Upper lobe of right lung (tissue), 1 donor: ENCODE data around the gene FKBP10. TPM values are rescaled to one million over a fixed set of nuclear protein-coding genes. Genes with fewer than 3 reads are reported as not detected.

Experiments used
- ATAC-seq: fragments of 200-7000 bp; cut with Tn5 transposase; one replicate; pipeline ENCODE4 v1.9.1; 2020; ENCODE audit warnings: mild to moderate bottlenecking, moderate library complexity
- DNase-seq: peaks from one replicate; pipeline ENCODE4 v3.0.0-alpha.2; 2020
- H3K27ac ChIP-seq: fragments of 200-600 bp; one replicate; pipeline ENCODE4 v1.8.0; 2022
- H3K27me3 ChIP-seq: fragments of 200-600 bp; one replicate; pipeline ENCODE4 v1.8.0; 2022; ENCODE audit warnings: mild to moderate bottlenecking
- H3K36me3 ChIP-seq: fragments of 200-600 bp; one replicate; pipeline ENCODE4 v1.8.0; 2022
- H3K4me1 ChIP-seq: fragments of 200-600 bp; one replicate; pipeline ENCODE4 v1.8.0; 2022
- H3K4me3 ChIP-seq: fragments of 200-600 bp; one replicate; pipeline ENCODE4 v1.8.0; 2022; ENCODE audit warnings: mild to moderate bottlenecking
- H3K9me3 ChIP-seq: fragments of 200-600 bp; one replicate; pipeline ENCODE4 v1.8.0; 2022
- CTCF ChIP-seq: fragments of 200-600 bp; IDR thresholded peaks from one replicate; pipeline ENCODE4 v1.8.0; 2022; ENCODE audit warnings: antibody characterized with exemption
- intact Hi-C: fragments of 100-400 bp; cut with DNase I; formaldehyde crosslinking; loops from one replicate; pipeline ENCODE4 v1.11.0; 2022
- total RNA-seq: library from RNA; stranded (reverse); fragmentation: NEBNext Ultra II Directional; extraction: Animal tissue kit (Norgen Biotek cat#: 25700); gene quantifications from one replicate; pipeline ENCODE4 v1.2.1, GENCODE V29; 2021
- donor health status: DM: no; HTN: yes; CAD: no; lungs with severe emphysema.

Gene FKBP10
- total RNA-seq, 1 donor from 2014 or later: 34.5 TPM

- no peak overlapping the region for H3K27ac ChIP-seq
- H3K27me3 ChIP-seq: no peaks in the 10 kb centered on the region
- peaks cover 23% of the 10 kb centered on the region for H3K4me1 ChIP-seq
- intact Hi-C loops: no loop called here
- ATAC-seq (no peak), DNase-seq (no peak)
- no peaks in the 10 kb centered on the region for H3K36me3 ChIP-seq
- H3K4me3 ChIP-seq: no peak overlapping the region
- TF ChIP-seq CTCF: no peak
- H3K9me3 ChIP-seq: no peaks in the 10 kb centered on the region
Measured at GRCh38 chr17:41794540-41794975, 18.2 kb upstream of the FKBP10 start.

GRCh38 chr17:41796121-41796895 is 16.5 kb upstream of the FKBP10 start:
- no peaks in the 10 kb centered on the region for H3K9me3 ChIP-seq
- no peaks in the 10 kb centered on the region for H3K27me3 ChIP-seq
- no peak for DNase-seq
- no peak for ATAC-seq
- H3K27ac ChIP-seq: no peak overlapping the region
- H3K36me3 ChIP-seq: no peaks in the 10 kb centered on the region
- no peak for TF ChIP-seq CTCF
- no peak overlapping the region for H3K4me3 ChIP-seq
- intact Hi-C loops: no loop called here
- peaks cover 31% of the 10 kb centered on the region for H3K4me1 ChIP-seq

GRCh38 chr17:41797377-41797776 is 15.4 kb upstream of the FKBP10 start:
- H3K36me3 ChIP-seq: no peaks in the 10 kb centered on the region
- intact Hi-C loops: no loop called here
- peaks cover 32% of the 10 kb centered on the region for H3K4me1 ChIP-seq
- H3K27ac ChIP-seq: no peak overlapping the region
- no peak for DNase-seq
- TF ChIP-seq CTCF: no peak
- ATAC-seq: no peak
- no peaks in the 10 kb centered on the region for H3K27me3 ChIP-seq
- no peaks in the 10 kb centered on the region for H3K9me3 ChIP-seq
- no peak overlapping the region for H3K4me3 ChIP-seq

- Histone ChIP-seq H3K27ac (no peak overlapping the region), H3K36me3 (no peaks in the 10 kb centered on the region), H3K4me3 (no peak overlapping the region), H3K27me3 (no peaks in the 10 kb centered on the region), H3K9me3 (no peaks in the 10 kb centered on the region), H3K4me1 (peaks cover 12% of the 10 kb centered on the region)
- ATAC-seq (no peak), DNase-seq (no peak)
- intact Hi-C loops: no loop called here
- no peak for TF ChIP-seq CTCF
Measured at GRCh38 chr17:41799366-41799765, 13.4 kb upstream of the FKBP10 start.

GRCh38 chr17:41800601-41801373 is 12.0 kb upstream of the FKBP10 start:
- DNase-seq (peak; percentile 78), ATAC-seq (peak; percentile 88)
- Histone ChIP-seq H3K4me1 (peaks cover 10% of the 10 kb centered on the region), H3K27ac (peak overlapping the region; percentile 18), H3K4me3 (no peak overlapping the region), H3K9me3 (no peaks in the 10 kb centered on the region), H3K27me3 (no peaks in the 10 kb centered on the region), H3K36me3 (no peaks in the 10 kb centered on the region)
- intact Hi-C loops: loop anchor here (2.0 kb wide), 1 partner anchor 62 kb away; no protein-coding TSS in a partner anchor
- no peak for TF ChIP-seq CTCF
